Epithelial cell of esophagus (primary cell): ENCODE results near the gene CLTB.

ENCODE experiments used
- DNase-seq: peaks from one replicate; pipeline ENCODE4 v3.0.0; 2010; ENCODE audit warnings: low read depth
- H3K4me3 ChIP-seq: 2 replicates; pipeline ENCODE4 v1.5.1; 2011; ENCODE audit warnings: mild to moderate bottlenecking, low read length, control low read depth
- TF ChIP-seq, protein P1 (sequence below): IDR thresholded peaks from 2 replicates; pipeline ENCODE4 v1.5.1; 2011; ENCODE audit warnings: low read depth, mild to moderate bottlenecking, low read length, control low read depth, inconsistent platforms; ENCODE audit not compliant: insufficient read depth; ENCODE audit errors: missing control alignments

Gene CLTB

DNA sequence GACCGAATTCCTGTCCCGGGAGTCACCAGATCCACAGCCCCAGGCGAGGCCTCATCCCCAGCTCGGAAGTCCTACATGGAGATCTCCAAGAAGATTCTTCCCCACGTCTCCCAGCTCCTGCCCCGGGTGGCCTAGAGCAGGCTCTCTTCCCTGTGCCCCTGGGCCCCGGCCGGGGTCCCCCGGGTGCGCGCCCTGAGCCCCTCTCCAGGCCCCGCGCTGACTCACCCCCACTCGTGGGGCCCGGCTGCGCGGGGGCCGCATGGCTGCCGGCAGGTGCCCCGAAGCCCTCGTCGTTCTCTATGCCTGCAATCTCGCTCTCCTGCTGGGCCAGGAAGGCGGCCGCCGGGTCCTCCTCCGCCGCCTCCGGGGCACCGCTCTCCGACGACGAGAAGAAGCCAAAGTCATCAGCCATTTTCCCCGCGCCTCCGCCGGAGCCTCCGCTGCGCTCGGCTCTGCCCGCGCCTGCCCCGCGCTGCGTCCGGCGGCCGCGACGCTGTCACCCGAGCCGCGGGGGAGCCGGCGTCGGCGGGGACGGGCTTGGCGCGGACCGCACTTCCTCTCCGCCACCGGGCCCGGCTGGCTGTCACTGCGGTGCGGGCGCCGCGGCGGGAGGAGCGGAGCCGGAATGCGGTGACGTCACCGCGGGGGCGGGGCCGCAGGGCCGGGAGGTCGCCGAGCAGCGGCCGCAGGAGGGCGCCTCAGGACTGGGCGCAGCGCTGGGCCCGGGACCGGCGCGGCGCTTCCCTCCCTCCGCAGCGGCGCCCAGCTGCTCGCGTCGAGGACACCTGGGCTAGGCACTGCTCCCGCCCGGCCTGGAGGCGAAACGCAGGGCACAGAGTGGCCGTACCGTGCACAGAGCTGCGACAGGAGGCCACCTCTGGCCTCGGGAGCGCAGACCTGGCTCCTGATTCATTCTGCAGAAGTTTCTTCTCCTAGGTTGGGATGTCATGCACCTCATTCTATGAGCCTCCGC lies at the start of gene CLTB:
Gene CLTB, minus strand, starts transcription at position 588 of the 973 bp plus-strand sequence. Its CDS starts 176 bp downstream, at position 412.
- DNase-seq = peak; percentile 91
- H3K4me3 ChIP-seq = peak within 1 kb of the TSS; percentile 90
- TF ChIP-seq, protein P1, sequence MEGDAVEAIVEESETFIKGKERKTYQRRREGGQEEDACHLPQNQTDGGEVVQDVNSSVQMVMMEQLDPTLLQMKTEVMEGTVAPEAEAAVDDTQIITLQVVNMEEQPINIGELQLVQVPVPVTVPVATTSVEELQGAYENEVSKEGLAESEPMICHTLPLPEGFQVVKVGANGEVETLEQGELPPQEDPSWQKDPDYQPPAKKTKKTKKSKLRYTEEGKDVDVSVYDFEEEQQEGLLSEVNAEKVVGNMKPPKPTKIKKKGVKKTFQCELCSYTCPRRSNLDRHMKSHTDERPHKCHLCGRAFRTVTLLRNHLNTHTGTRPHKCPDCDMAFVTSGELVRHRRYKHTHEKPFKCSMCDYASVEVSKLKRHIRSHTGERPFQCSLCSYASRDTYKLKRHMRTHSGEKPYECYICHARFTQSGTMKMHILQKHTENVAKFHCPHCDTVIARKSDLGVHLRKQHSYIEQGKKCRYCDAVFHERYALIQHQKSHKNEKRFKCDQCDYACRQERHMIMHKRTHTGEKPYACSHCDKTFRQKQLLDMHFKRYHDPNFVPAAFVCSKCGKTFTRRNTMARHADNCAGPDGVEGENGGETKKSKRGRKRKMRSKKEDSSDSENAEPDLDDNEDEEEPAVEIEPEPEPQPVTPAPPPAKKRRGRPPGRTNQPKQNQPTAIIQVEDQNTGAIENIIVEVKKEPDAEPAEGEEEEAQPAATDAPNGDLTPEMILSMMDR = peak; percentile 19

DNA sequence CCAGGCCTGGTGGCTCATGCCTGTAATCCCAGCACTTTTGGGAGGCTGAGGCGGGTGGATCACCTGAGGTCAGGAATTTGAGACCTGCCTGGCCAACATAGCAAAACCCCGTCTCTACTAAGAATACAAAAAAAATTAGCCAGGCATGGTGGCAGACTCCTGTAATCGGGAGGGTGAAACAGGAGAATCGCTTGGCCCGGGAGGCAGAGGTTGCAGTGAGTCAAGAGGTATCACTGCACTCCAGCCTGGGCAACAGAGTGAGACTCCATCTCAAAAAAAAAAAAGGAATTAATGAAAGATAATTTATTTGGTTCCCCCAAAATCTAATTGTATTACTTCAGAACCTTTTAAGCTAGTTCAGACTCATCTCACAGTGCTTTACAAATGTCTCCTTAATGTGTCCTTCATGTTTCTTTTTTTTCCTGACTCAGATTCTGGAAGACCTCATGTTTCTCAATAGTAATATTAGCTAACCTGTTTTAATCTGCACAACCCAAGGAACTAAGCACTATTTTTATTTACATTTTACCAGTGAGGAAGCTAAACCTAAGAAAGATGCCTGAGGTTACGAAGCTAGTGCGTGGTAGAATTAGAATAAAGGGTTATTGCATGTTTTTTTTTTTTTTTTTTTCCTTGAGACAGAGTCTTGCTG lies 46.9 kb upstream of the CLTB start:
- H3K4me3 ChIP-seq = no peak overlapping the region
- no peak for DNase-seq
- TF ChIP-seq, protein P1 = no peak

DNA sequence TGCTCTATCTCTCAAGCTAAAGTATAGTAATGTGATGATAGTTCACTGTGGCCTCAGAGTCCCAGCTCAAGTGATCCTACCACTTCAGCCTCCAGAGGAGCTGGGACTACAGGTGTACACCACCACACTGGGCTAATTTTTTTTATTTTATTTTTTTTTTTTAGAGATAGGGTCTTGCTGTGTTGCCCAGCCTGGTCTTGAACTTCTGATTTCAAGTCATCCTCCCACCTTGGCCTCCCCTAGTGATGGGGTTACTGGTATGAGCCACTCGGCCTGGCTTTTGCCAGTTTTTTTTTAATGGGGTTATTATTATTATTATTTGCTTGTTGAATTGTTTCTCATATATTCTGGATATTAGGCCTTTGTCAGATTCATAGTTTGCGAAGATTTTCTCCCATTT lies 45.0 kb upstream of the CLTB start:
- H3K4me3 ChIP-seq = no peak overlapping the region
- TF ChIP-seq, protein P1 = no peak
- DNase-seq = no peak

- TF ChIP-seq, protein P1 = no peak
- no peak overlapping the region for H3K4me3 ChIP-seq
- DNase-seq = no peak
These were observed 42.7 kb upstream of the CLTB start for GRCh38 chr5:176458904-176459561.

DNA sequence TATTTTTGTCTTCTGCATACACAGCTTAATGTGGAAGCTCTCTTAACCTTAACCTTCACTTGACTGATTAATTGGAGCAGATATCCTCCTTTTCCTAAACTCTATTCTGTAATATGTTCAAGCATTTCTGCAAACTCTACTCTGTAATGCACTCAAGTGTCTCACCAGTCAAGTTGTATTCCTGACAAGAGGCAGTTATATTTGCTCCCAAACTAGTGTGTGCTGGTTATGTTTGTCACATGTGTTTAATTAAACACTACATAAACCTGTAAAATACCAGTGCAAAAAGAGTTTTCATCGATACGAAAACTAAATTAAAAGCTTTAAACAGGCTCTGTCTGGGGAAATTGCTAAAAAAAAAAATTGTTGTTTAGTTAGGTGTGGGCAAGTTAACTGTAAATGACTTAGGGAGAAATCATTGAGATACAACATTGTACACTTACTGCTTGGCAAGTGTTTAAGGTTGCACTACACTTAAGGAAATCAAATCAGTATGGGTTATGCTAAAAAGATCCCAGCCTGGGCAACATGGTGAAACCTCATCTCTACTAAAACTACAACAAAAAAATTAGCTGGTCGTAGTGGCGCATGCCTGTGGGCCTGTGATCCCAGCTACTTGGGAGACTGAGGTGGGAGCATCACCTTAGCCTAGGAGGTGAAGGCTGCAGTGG lies 38.5 kb upstream of the CLTB start:
- DNase-seq = no peak
- TF ChIP-seq, protein P1 = no peak
- no peak overlapping the region for H3K4me3 ChIP-seq

DNA sequence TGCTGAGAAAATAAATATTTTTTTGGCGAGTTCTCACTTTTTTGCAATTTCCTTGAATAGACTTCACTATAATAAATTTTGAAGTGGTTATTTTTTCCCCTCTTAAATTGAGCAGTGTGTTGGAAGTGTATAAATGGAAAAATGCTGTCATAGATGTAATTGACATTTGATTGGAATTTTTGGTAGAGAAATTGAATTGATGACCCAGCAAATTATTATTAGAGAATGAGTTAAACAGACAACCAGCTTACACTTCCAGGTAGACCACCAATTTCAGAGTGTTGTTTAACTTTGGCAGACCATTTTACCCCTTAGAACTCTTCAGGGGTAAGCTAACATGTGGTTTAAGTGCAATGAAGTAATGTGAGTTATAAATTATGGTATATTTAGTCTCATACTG lies 33.7 kb upstream of the CLTB start:
- DNase-seq = no peak

More for the DNA sequence above, 33.7 kb upstream of the CLTB start:
- H3K4me3 ChIP-seq = no peak overlapping the region
- TF ChIP-seq, protein P1 = no peak
